ENCODE data around the gene GPR148.

The GPR148 gene

DNA sequence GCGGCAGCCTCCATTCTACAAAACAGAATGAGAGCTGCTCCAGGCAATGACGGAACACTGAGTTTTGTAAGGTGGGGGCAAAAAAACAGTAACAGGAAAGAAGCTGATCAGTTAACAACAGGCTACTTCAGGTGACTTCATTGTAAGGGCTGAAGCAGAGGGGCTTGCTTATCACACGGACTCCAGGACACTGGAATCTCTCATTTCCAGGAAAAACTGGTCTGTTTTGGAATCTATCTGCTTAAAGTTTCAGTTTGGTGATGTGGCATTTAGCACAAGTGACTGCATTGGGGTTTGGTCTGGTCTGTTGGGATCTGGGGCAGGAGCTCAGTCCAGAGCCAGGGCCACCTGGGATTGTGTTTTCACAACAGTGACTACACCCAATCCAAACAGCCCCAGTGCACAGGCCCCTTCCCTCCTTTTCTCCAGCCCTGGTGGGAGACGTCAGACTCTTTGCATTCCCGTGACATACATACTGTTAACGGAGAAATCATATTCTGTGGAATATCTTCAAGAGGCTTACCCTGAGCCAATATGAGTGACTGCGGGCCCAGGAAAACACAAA, 40.6 kb downstream of the GPR148 start:
- DNase-seq (ENCODE audit: low read depth): no peak

DNA sequence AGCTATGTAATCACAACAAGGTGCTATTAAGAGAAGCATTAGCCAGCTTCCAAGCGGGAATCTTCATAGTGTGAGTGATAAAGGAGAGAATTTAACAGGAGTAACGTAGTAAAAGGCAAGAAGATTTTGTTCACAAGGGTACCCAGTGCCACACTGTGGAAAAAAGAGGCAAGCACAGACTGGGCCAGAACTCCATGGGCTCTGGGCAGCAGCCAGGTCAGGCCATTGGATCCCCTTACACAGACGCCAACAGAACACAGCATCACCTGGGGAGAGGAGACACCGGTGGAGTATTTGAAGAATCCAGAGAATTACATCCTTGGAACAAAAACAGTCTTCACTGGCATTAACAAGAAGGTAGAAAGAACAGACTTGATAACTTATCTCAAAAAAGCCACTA, 47.7 kb downstream of the GPR148 start:
- DNase-seq (ENCODE audit: low read depth): no peak

DNA sequence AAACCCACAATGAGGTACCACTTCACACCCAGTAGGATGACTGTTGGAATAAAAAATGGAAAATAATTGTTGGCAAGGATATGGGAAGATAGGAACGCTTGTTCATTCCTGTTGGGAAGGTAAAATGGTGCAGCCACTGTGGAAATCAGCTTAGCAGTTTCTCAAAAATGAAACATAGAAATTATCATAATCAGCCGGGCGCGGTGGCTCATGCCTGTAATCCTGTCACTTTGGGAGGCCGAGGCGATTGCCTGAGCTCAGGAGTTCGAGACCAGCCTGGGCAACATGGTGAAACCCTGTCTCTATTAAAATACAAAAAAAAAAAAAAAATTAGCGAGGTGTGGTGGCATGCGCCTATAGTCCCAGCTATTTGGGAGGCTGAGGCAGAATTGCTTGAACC, 49.9 kb downstream of the GPR148 start:
- no peak for DNase-seq (ENCODE audit: low read depth)

All from HS-27A (cell line).